NCI-H2227 (cell line): ENCODE measurements around the gene CHL1.

Experiments
- DNase-seq: peaks from one replicate; lab custom pipeline; 2025; ENCODE audit not compliant: unreplicated experiment; lab: John Stamatoyannopoulos, UW

CHL1 gene

DNA sequence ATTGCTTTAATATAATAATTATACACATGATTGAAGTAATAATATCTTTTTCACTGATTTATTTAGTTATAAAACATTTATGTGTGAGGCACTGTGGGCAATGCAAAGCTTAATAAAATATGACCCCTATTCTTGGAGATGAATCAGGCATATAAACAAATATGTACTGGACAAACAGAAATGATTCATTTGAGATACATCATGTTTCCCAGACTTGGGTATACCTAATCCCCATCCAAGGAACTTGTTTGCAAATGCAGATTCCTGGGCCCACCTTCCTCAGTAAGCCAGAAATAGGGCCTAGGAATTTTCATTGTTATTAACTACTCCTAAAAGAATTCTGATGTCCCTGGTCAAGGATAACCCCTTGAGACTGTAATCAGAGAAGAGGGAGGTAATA lies 184.2 kb downstream of the CHL1 start:
- no peak for DNase-seq

DNA sequence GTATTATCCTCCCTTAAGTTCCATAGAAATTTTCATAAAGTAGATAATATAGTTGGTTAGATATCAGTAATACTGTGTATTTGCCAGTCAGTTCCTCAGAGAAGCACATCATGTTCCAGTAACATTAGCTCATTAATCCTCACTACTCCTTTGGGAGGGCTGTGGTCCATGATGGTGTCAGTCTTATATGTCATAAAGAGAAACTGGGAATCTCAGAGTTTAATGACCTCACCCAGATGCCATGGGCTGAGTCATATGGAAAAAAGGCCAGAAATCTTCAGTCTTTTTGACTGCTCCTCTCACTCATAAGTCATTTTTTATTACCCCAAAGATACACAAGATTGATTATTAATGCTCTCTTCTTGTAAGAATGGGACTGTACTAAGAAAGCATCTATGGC lies 188.6 kb downstream of the CHL1 start:
- no peak for DNase-seq

DNA sequence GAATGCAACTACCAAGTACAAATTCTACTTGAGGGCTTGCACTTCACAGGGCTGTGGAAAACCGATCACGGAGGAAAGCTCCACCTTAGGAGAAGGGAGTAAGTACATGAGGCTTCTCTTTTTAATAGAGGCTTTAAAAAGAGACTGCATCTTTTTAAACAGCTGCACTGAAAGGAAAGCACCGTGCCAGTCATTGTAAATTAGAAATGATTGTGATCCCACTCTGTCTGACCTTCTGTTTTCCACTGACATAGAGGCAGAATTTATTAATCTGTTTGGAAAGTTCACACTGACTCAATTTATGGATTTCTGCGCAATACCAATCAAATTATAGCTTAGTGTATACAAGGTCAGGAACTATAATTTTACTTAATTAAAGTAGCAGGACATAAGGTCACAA lies 198.2 kb downstream of the CHL1 start:
- no peak for DNase-seq

- DNase-seq: no peak
Measured at GRCh38 chr3:396293-396692, 199.7 kb downstream of the CHL1 start.

GRCh38 chr3:399647-400046 lies 203.1 kb downstream of the CHL1 start:
- no peak for DNase-seq

DNA sequence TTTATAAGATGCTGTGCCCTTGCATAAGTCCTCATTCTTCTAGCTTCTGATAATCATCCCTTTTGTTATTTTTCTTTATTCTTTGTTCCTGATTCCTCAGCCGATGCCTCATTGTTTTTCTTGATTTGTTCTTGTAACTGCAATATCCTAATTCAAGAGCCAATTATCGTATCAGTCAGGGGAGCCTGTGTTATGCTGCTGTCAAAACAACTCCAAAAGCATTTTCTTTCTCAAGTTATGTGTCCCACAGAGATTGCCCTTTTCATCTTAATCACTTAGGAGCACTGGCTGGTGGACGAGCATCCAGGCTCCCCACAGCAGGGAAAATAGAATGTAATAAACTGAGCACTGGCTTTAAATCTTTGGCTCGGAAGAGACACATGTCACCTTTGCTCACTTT lies 207.3 kb downstream of the CHL1 start:
- no peak for DNase-seq

- no peak for DNase-seq
Measured at GRCh38 chr3:409011-409410, 212.4 kb downstream of the CHL1 start.

- no peak for DNase-seq
Measured at GRCh38 chr3:411226-411625, 214.7 kb downstream of the CHL1 start.

- peak; percentile 4 for DNase-seq
Measured at GRCh38 chr3:414063-414462, 217.5 kb downstream of the CHL1 start.

- DNase-seq: no peak
Measured at GRCh38 chr3:418239-418929, 221.8 kb downstream of the CHL1 start.

DNA sequence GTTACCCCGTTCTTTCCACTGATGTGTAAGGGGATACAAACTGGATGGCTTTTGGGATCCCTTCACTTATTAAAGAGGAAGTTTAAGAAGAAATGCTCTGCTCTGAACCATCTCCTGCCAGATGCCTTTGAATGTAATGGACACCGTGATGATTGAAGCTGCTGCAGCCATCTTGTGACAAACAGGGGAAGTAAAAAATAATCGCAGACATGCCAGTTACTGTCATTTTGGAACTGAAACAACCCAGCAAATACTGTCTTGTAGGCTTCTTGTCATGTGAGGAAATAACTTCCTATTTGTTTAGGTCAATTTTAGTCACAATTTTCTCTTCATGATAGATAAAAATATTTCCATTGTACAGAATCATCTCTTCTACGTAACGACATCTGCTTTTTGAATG lies 224.0 kb downstream of the CHL1 start:
- DNase-seq: no peak

GRCh38 chr3:425079-425478 lies 228.5 kb downstream of the CHL1 start:
- DNase-seq: no peak

- no peak for DNase-seq
Measured at GRCh38 chr3:426072-426471, 229.5 kb downstream of the CHL1 start.

GRCh38 chr3:427128-427527 lies 230.6 kb downstream of the CHL1 start:
- no peak for DNase-seq

DNA sequence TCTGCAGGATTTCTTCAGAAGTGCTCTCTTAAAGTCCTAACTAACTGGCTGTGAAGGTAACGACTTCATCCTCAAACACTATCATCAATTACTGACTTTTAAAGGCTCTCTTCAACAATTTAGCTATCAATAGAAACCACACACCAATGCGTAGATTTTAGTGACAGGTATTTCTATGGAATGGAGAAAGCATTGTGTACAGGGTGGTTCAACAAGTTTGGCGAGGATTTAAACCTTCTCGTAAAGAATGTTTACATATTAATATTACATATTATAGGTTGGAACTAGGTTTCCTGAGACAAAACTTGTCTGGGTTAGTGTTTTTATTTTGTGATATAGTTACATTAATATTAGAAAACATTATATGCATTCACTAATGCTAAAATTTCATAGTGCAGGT lies 233.6 kb downstream of the CHL1 start:
- no peak for DNase-seq

GRCh38 chr3:435161-435560 lies 238.6 kb downstream of the CHL1 start:
- no peak for DNase-seq

- DNase-seq: no peak
Measured at GRCh38 chr3:436053-436452, 239.5 kb downstream of the CHL1 start.

GRCh38 chr3:440826-441225 lies 244.3 kb downstream of the CHL1 start:
- DNase-seq: no peak

GRCh38 chr3:445960-446359 lies 249.4 kb downstream of the CHL1 start:
- no peak for DNase-seq

DNA sequence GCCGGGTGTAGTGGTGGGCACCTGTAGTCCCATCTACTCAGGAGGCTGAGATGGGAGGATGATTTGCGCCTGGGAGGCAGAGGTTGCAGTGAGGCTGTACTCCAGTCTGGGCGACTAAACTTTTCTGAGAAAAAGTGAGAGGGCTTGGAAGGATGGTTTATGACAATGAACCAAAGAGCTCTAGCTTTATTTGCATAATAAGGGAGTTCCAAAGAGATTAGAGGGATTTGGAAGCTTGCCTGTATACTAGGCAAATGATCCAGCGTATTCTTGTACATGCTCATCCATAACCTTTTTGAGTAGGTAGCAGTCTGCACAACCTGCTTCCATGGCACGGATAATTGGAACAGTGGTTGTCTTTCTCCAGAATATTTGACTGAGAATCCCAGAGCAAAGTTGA lies 251.1 kb downstream of the CHL1 start:
- DNase-seq: no peak

GRCh38 chr3:449711-450110 lies 253.1 kb downstream of the CHL1 start:
- no peak for DNase-seq

- DNase-seq: no peak
Measured at GRCh38 chr3:452221-452620, 255.7 kb downstream of the CHL1 start.

GRCh38 chr3:453106-453505 lies 256.5 kb downstream of the CHL1 start:
- no peak for DNase-seq

DNA sequence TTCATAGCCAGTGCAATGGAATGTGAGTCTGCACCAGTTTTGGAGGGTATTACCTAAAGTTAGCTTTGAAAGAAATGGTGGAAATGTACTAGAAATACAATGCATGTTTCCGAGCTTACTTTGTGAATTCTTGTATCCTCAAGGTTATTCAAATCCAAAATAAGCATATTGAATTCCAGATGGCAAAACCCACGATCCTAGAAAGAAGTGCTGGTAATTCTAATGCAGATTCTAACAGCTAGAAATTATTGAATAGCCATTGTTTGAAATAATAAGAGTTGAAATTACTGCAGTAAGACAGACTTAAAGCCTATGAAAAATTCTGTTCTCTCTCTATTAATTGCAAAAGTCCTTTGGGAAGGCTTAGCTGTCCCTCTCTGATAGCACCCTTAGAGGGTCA lies 258.4 kb downstream of the CHL1 start:
- DNase-seq: no peak
